GM18867 (cell line): ENCODE data around the gene NUDT17.
A peak's percentile ranks its signal among the peaks of the same experiment; 100 is the strongest.
"Not testable (repeated sequence)": the region's sequence is repeated elsewhere in the genome, so short reads cannot be mapped to it uniquely, and the experiment has no call there.

Source experiments
- ATAC-seq: cut with Tn5 transposase; IDR thresholded peaks from one replicate; pipeline ENCODE4 v1.9.1; 2021; ENCODE audit warnings: mild to moderate bottlenecking, moderate library complexity; ENCODE audit not compliant: unreplicated experiment

Gene NUDT17

DNA sequence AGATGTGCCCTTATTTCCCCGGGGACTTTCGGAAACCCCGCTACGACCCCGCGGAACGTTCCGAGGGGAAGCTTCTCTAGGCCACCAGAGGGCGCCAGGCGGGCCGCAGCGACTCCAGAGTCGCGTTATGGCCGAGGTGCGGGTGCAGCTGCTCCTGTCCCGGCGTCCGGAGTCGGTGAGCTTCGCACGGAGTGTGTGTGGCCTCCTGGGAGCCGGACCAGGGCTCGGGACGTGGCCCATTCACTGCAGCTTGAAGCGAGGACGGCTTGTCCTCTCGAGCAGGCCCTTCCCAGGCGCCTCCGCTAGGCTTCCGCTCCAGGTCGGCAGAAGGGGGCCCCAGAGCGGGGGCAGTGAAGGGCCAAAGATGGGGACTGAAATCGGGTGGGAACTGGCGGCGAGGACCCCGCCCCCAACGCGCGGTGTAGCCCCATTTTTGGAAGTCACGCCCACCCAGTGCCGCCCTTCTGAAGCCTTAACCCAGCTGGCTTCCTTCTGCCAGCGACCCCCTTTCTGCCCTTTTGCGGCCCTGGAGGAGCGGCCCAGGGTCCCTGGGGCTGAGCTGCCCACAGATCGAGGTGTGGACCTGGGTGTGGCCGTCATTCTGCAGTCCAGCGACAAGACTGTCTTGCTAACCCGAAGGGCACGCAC lies at the start of gene NUDT17:
TSS of gene NUDT17 (plus strand) at position 117 of the 648 bp plus-strand sequence. CDS start at position 128, 11 bp downstream.
- peak; percentile 63 for ATAC-seq

DNA sequence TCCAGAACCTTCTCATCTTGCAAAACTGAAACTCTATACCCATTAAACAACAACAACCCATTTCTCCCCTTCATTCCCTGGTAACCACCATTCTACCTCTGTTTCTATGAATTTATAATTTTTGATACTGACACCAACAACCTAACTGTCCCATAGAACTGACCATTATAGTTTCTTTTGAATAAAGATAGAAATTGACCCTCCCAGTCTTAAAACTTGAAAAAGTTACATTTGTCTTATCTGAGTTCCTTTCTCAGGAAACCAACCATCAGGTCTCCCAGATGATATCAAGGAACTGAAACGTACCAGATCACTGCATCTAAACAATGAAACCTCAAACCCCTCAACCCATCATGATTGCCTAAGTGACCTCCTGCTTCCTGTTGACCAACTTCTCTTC lies 48.7 kb upstream of the NUDT17 start:
- ATAC-seq: no peak

- no peak for ATAC-seq
These were observed 45.6 kb upstream of the NUDT17 start for GRCh38 chr1:145799806-145800205.

- ATAC-seq: no peak
These were observed 41.0 kb upstream of the NUDT17 start for GRCh38 chr1:145804235-145805045.

GRCh38 chr1:145805057-145805456 lies 40.4 kb upstream of the NUDT17 start:
- no peak for ATAC-seq

- no peak for ATAC-seq
These were observed 39.0 kb upstream of the NUDT17 start for GRCh38 chr1:145806408-145806807.

GRCh38 chr1:145806844-145807243 lies 38.6 kb upstream of the NUDT17 start:
- ATAC-seq: no peak

DNA sequence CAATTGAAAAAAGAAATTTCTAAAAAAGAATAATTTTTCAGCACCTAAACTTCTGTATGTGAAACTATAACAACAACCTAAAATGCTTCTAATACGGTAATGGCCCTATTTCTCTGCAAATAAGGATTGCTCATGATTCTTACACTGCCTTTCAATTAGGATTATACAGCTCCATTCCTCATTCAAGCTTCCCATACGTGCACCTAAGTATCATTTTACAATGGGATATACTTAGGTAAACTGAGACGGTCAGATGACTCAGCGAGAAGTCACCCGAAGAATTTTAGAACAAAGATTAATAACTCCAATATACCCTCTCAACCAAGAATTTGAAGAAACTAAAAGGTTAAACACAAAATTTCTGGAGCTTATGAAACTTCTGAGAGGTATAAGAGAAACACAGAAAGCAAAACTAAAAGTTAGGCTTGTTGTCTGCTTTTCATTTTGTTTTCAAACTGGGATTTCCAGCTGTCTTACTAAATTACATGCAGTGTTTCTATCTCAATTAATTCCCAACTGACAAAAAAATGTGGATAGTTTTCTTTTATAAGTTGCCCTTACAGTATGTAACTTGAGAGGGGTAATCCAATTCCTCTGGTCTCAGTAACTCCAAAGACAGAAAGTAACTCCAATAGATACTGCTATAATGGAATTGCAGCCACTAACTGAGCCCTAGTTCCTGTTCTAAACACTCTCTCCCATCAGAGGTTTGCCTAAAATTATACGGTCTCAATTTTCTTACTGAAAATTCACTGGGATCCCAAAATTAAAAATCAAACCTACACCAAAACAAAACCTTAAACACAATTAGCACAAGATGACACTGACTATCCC lies 32.2 kb upstream of the NUDT17 start:
- ATAC-seq: not testable (repeated sequence)

DNA sequence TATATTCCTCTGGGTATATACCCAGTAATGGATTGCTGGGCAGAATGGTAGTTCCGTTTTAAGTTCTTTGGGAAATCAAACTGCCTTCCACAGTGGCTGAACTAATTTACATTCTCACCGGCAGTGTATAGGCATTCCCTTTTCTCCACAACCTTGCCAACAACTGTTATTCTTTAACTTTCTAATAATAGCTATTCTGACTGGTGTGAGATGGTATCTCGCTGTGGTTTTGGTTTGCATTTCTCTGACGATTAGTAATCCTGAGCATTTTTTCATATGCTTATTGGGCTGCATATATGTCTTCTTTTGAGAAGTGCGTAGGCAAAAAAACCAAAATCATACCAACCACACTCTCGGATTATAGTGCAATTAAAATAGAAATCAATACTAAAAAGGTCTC lies 27.3 kb upstream of the NUDT17 start:
- ATAC-seq: peak; percentile 42

GRCh38 chr1:145822779-145823331 lies 22.6 kb upstream of the NUDT17 start:
- ATAC-seq: not testable (repeated sequence)

DNA sequence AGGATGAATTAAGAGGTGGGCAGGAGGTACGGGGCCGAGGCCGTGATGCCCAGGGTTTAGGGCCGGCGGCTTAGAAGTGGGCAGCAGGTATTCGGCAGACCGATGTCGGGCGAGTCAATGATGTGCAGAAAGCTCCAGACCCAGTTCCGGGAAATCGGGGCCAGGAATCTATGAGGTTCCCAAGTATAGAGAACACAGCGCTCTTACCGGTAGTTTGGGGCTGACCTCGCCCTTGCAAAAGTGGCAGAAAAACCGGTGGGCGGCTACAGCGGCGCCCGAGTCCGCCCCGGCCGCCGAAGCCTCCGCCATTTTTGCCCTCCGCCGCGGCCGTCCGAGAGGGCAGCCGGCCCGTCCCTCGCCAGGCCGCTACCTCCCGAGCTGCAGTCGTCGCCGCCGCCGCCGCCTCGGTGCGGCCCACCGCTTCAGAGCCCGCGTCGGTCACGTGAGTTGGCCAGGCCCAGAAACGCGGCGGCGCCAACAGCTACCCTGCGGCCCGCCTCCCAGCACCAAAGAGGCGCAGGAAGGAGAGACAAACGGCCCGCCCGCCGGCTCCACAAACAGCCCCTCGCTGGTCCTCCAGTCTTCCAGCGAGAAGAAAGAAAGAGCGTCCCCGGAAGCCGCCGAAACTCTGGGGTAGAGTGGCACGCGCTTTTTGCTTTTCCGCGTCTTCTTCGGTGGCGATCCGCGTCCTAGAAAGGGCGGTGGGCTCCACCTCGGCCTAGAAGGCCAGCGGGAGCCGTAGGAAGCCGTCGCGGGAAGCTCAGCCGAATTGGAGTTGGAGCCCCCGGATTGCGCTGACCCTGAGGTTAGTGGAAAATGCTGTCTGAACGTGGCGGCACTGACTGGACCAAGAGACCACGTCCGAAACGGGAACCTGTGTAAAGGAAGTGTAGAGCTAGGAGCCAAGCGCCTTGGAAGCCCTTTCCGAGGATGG lies 21.6 kb upstream of the NUDT17 start, which contains the start of the genes POLR3C and RNF115:
TSS of gene POLR3C (plus strand) at position 636 of the 934 bp plus-strand sequence. CDS start 1,577 bp downstream, outside the sequence.
TSS of gene RNF115 (minus strand) at position 531 of the 934 bp plus-strand sequence. CDS start at position 309, 222 bp downstream.
- peak; percentile 82 for ATAC-seq

GRCh38 chr1:145824499-145824842 lies 21.0 kb upstream of the NUDT17 start:
- no peak for ATAC-seq

DNA sequence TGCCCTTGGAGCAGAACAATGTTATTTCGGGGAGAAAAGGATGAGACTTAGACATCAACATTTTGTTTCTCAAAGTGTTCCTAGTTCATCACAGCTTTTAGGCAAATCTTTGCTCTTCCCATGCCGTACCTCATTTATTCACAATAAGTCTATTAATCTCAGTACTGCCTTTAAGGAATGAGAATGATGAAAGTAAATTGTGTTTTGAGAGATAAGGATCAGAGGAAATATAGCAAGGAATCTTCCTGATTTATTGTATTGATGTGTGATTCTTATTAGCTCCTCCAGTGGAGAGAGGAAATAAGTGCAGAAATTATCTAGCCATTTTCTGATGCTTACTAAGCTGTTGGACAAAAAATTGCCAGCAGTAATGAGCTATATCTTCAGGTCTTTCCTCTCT lies 19.4 kb upstream of the NUDT17 start:
- no peak for ATAC-seq

DNA sequence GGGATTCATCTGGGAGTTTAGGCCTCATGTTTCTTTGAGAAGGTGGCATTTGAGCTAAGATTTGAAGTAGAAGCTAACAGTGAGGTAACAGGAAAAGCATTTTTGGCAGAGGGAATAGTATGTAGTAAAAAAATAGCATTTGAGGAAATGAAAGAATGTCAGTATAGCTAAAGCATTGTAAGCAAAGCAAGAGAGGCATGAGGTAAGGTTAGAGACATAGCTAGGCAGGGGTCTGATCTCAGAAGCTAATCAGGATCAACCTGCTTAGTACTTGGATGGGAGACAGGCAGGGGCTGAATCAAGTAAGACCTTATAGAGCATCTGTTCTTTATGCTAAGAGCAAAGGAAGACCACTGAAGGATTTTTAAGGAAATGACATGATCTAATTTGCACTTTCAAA lies 17.5 kb upstream of the NUDT17 start:
- ATAC-seq: no peak

- no peak for ATAC-seq
These were observed 16.9 kb upstream of the NUDT17 start for GRCh38 chr1:145828367-145829026.

- not testable (repeated sequence) for ATAC-seq
These were observed 14.6 kb upstream of the NUDT17 start for GRCh38 chr1:145830810-145831209.

- ATAC-seq: no peak
These were observed 7.8 kb upstream of the NUDT17 start for GRCh38 chr1:145837656-145838055.

DNA sequence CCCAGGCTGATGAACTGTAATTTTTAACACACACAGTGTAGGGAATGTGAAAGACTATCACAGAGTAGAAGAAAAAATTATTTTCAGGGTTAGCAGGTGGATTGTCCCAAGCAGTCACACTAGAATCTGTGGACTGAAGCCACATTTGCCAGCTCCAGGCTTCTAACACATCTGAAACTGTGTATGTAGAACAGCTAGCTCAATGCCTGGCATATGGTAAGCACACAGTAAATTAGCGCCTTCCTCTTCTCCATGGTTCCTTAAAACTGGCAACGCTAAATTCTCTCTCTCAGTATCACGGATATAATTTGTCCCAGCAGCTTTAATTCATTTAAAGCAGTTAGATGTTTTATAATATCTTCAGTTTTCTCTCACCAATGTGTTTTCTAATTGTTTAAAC lies 2.4 kb upstream of the NUDT17 start:
- ATAC-seq: no peak

DNA sequence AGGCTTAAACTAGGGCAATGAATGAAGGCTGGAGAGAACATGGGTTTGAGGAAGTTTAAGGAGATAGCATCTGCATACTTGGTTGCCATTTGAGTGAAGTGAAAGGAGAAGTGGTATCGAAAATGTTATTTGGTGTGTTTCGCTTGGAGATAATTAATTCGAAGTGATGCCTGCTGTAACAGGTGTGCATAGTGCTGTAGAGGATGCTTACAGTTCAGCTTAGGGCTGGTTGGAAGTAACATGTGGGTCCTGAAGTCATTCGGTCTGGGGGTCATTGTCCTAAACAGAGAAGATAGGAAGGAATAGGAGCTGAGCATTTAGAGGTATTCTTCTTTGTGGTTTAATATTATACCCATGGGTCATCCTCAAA lies 301 bp upstream of the NUDT17 start:
- peak; percentile 71 for ATAC-seq
